ENCODE measurements around the gene FGL2. TPM values are rescaled to one million over a fixed set of nuclear protein-coding genes. Genes with fewer than 3 reads are reported as not detected.
A peak's percentile ranks its signal among the peaks of the same experiment; 100 is the strongest.
"Not testable (repeated sequence)": the region's sequence is repeated elsewhere in the genome, so short reads cannot be mapped to it uniquely, and the experiment has no call there.

Gene FGL2
- polyA plus RNA-seq, 2 donors = 3.4 to 4.5 TPM

DNA sequence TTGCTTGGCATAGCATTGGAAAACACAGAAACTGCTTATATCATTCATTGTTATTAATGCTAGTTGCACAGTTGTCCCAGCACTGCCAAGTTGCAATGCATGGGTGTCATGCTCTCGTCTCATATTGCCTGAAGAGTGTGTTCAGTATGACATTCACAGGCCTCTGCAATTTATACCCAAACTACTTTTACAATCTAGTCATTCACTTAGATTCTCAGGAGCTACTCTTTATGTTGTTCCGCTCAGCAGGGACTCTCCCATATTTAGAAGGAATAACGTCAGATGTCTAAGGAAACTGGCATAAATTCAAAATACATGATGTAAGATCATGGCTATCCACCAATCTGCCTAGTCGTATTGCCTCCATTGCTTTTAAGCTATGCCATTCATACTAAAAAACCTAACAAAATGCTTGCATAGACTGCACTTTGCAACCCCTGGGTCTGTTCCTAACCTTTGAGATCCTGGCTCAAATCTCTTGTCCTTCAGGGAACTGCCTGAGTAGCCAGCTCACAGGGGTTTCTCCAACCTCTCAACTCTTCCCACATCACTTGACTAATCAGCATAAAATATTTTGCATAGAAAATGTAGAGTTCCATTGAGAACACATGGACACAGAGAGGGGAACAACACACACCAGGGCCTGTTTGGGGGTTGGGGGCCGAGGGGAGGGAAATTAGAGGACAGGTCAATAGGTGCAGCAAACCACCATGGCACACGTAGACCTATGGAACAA, 27.0 kb downstream of the FGL2 start:
- not testable (repeated sequence) for H3K4me1 ChIP-seq (ENCODE audit: control insufficient read depth in 2 of 2, insufficient read depth in 2 of 2, low read length in 1 of 2); H3K27me3 ChIP-seq (ENCODE audit: control insufficient read depth in 1 of 2, insufficient read depth in 2 of 2, low read length in 2 of 2); H3K27ac ChIP-seq (ENCODE audit: low read depth in 2 of 2, low read length in 1 of 2); H3K4me3 ChIP-seq (ENCODE audit: low read depth in 1 of 2, low read length in 2 of 2); H3K9me3 ChIP-seq (ENCODE audit: control insufficient read depth in 2 of 2, insufficient read depth in 1 of 2, low read depth in 1 of 2, low read length in 1 of 2); H3K36me3 ChIP-seq (ENCODE audit: control insufficient read depth in 2 of 2, insufficient read depth in 2 of 2, low read length in 1 of 2)
- 78 to 81% methylated on average over 6 of the region's 6 CpGs for WGBS, 2 donors

DNA sequence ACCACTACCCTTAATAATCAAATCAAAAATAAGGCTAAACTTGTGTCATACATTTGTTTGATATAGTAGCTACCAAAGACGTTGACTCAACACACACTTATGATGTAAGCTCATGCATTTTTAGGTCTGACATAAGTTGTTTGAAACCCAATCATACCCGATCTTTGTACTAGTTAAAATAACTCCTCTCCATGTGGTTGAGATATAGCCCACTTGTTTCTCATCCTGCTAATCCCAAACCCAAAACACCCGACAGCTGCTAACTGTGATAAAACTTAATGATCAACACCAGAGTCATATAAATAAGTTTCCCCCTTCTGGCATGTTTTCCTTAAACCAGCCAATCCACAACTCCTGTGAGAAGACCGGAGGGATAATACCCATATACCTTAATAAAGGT, 28.5 kb downstream of the FGL2 start:
- H3K9me3 ChIP-seq (ENCODE audit: control insufficient read depth in 2 of 2, insufficient read depth in 1 of 2, low read depth in 1 of 2, low read length in 1 of 2) = not testable (repeated sequence)

DNA sequence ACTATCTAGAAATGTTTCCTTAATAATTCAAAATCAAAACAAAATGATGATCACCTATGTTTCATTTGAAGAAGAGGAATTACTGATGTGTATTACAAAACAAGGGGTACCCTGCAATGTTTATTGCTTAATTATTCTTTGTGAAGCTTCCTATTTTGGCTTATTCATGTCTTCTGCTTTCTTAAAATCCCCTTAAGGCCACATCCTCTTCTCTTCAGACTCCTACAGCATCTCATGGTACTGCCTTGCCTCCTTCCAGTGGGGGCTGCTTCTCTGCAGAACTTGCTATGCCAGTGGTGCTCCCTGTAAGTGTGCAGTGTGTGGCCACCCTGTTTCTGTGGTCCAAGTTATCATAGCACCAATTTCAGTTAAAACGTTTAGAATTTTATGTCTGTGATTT, 42.2 kb downstream of the FGL2 start:
- Histone ChIP-seq H3K27me3 (ENCODE audit: control insufficient read depth in 1 of 2, insufficient read depth in 2 of 2, low read length in 2 of 2) (no peaks in the 10 kb centered on the region), H3K27ac (ENCODE audit: low read depth in 2 of 2, low read length in 1 of 2) (peak overlapping the region in 1 of 2 donors; percentile 8), H3K9me3 (ENCODE audit: control insufficient read depth in 2 of 2, insufficient read depth in 1 of 2, low read depth in 1 of 2, low read length in 1 of 2) (no peaks in the 10 kb centered on the region), H3K36me3 (ENCODE audit: control insufficient read depth in 2 of 2, insufficient read depth in 2 of 2, low read length in 1 of 2) (no peaks in the 10 kb centered on the region), H3K4me1 (ENCODE audit: control insufficient read depth in 2 of 2, insufficient read depth in 2 of 2, low read length in 1 of 2) (no peaks in the 10 kb centered on the region), H3K4me3 (ENCODE audit: low read depth in 1 of 2, low read length in 2 of 2) (no peak overlapping the region)
- WGBS, 2 donors = 9 to 52% methylated on average over 1 of the region's 1 CpG

More for the DNA sequence above, 28.5 kb downstream of the FGL2 start:
- WGBS, 2 donors = 84 to 88% methylated on average over 4 of the region's 4 CpGs
- not testable (repeated sequence) for H3K4me3 ChIP-seq (ENCODE audit: low read depth in 1 of 2, low read length in 2 of 2); H3K36me3 ChIP-seq (ENCODE audit: control insufficient read depth in 2 of 2, insufficient read depth in 2 of 2, low read length in 1 of 2); H3K27me3 ChIP-seq (ENCODE audit: control insufficient read depth in 1 of 2, insufficient read depth in 2 of 2, low read length in 2 of 2); H3K27ac ChIP-seq (ENCODE audit: low read depth in 2 of 2, low read length in 1 of 2); H3K4me1 ChIP-seq (ENCODE audit: control insufficient read depth in 2 of 2, insufficient read depth in 2 of 2, low read length in 1 of 2)

DNA sequence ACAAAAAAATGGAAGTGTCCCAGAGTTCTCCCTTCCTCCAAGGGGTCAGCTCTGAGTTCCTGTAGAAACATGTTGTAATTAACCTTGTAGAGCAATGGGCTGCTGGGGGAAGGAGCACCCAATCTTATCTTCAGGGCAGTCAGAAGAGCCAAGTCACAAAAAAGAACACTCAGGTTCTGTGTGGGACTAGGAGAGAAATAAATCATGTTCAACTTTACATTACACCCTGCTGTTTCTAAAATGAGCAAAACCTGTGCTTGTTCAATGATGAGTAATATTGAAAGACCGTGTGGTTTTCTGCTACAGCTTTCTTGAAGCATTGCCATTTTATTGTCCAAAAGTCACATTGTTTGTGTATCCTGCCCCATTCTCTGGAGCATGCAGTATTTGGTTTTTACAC, 42.6 kb downstream of the FGL2 start:
- H3K4me1 ChIP-seq (ENCODE audit: control insufficient read depth in 2 of 2, insufficient read depth in 2 of 2, low read length in 1 of 2); H3K4me3 ChIP-seq (ENCODE audit: low read depth in 1 of 2, low read length in 2 of 2); H3K27ac ChIP-seq (ENCODE audit: low read depth in 2 of 2, low read length in 1 of 2); H3K36me3 ChIP-seq (ENCODE audit: control insufficient read depth in 2 of 2, insufficient read depth in 2 of 2, low read length in 1 of 2); H3K27me3 ChIP-seq (ENCODE audit: control insufficient read depth in 1 of 2, insufficient read depth in 2 of 2, low read length in 2 of 2); H3K9me3 ChIP-seq (ENCODE audit: control insufficient read depth in 2 of 2, insufficient read depth in 1 of 2, low read depth in 1 of 2, low read length in 1 of 2): not testable (repeated sequence)
- WGBS, 2 donors = no CpG with 5 or more reads among the region's 1 CpG

DNA sequence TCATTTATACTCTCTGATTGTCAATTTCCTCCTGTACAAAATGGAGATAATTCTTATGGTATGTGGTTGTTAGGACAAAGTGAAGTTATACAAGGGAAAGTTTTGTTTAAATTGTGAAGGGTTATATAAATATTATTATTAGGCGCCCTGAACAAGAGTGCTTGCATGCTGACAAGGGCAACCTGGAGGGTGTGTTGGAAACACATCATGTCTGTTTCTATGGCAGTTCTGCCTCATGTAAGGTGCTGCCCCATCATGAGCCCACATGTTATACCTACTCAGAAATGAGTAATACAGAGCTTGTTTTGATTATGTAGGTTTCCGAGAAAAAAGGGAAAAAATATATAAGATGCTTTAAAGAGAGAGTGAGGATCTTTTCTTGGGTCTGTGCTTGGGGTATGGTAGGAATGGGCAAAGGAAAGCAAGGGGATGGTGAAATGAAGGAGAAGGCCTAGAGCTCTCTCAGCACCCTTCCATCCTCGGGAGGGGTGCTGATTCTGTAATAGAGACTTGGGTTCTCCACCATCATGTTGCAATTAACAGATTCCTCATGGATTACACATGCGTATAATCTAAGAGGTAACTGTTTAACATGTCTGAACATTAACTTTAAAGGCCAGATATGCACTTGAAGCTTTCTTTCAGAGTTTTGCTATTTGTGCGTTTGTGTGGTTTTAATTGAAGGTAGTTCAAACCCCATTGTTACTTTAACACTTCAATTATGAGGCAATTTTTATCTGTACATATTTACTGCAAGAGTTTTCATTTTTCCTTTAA, 43.8 kb downstream of the FGL2 start:
- H3K4me3 ChIP-seq (ENCODE audit: low read depth in 1 of 2, low read length in 2 of 2); H3K27me3 ChIP-seq (ENCODE audit: control insufficient read depth in 1 of 2, insufficient read depth in 2 of 2, low read length in 2 of 2); H3K27ac ChIP-seq (ENCODE audit: low read depth in 2 of 2, low read length in 1 of 2); H3K36me3 ChIP-seq (ENCODE audit: control insufficient read depth in 2 of 2, insufficient read depth in 2 of 2, low read length in 1 of 2); H3K9me3 ChIP-seq (ENCODE audit: control insufficient read depth in 2 of 2, insufficient read depth in 1 of 2, low read depth in 1 of 2, low read length in 1 of 2); H3K4me1 ChIP-seq (ENCODE audit: control insufficient read depth in 2 of 2, insufficient read depth in 2 of 2, low read length in 1 of 2): not testable (repeated sequence)
- 45 to 55% methylated on average over 4 of the region's 5 CpGs for WGBS, 2 donors

DNA sequence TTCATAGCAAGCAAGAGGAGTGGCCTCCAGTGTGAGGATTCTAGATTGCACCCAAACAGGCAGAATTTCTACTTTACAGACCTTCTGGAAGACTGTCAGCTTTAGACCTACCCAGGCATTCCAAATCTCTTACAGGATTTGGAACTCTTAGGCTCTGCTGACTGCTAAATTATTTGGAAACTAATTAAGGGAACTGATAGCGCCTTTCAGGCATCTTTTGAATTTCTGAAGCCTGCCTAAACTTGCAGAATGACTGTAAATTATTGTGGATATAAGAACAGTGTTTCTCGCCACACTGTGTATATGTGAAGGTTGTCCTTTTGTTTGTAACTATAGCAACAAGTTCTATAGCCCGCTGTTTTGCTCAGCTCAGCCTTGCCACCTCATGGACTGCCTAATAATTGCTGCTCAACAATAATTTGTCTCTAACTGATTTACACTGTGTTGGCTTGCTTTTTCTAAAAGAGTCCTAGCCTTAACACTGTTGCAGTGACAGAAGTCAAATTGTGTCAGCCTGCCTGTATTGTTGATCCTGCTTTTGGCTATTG, 44.6 kb downstream of the FGL2 start:
- WGBS, 2 donors = 21 to 44% methylated on average over 2 to 3 of the region's 3 CpGs
- not testable (repeated sequence) for H3K27ac ChIP-seq (ENCODE audit: low read depth in 2 of 2, low read length in 1 of 2)

DNA sequence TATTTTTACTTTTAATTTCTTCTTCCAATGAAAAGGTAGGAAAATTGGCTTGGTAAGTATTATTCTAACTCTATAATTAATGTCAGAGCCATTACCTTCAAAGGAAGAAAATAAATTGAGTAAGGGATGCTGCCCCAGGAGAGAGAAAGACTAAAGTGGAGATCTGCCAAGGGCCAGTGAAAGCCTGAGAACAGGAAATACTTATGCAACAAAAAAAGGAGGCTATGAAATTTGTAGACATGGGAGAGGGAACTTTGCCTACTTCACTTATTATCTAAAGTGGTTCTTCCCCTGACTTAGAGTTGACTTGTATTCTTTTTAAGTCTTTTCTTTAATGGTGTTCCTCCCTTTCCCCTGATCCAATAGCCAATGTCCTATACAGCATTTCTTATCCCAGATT, 47.4 kb downstream of the FGL2 start:
- H3K4me3 ChIP-seq (ENCODE audit: low read depth in 1 of 2, low read length in 2 of 2); H3K9me3 ChIP-seq (ENCODE audit: control insufficient read depth in 2 of 2, insufficient read depth in 1 of 2, low read depth in 1 of 2, low read length in 1 of 2); H3K36me3 ChIP-seq (ENCODE audit: control insufficient read depth in 2 of 2, insufficient read depth in 2 of 2, low read length in 1 of 2); H3K27ac ChIP-seq (ENCODE audit: low read depth in 2 of 2, low read length in 1 of 2); H3K4me1 ChIP-seq (ENCODE audit: control insufficient read depth in 2 of 2, insufficient read depth in 2 of 2, low read length in 1 of 2); H3K27me3 ChIP-seq (ENCODE audit: control insufficient read depth in 1 of 2, insufficient read depth in 2 of 2, low read length in 2 of 2): not testable (repeated sequence)

More for the DNA sequence above, 44.6 kb downstream of the FGL2 start:
- H3K4me3 ChIP-seq (ENCODE audit: low read depth in 1 of 2, low read length in 2 of 2); H3K27me3 ChIP-seq (ENCODE audit: control insufficient read depth in 1 of 2, insufficient read depth in 2 of 2, low read length in 2 of 2); H3K9me3 ChIP-seq (ENCODE audit: control insufficient read depth in 2 of 2, insufficient read depth in 1 of 2, low read depth in 1 of 2, low read length in 1 of 2); H3K36me3 ChIP-seq (ENCODE audit: control insufficient read depth in 2 of 2, insufficient read depth in 2 of 2, low read length in 1 of 2); H3K4me1 ChIP-seq (ENCODE audit: control insufficient read depth in 2 of 2, insufficient read depth in 2 of 2, low read length in 1 of 2): not testable (repeated sequence)

Other genes starting within 250 kb of the FGL2 start
- gene SPDYE17, start 167.5 kb downstream of the FGL2 start, polyA plus RNA-seq = not detected
- under 1 TPM; 0.20 to 0.31 TPM for gene SPDYE18, start 137.3 kb downstream of the FGL2 start, polyA plus RNA-seq
- gene CCDC146, start 77.2 kb downstream of the FGL2 start, polyA plus RNA-seq = 10 to 100 TPM in 1 of 2 donors, 1 to 10 TPM in 1; 4.5 to 11.9 TPM
- gene GSAP, start 216.5 kb upstream of the FGL2 start, polyA plus RNA-seq = 10 to 100 TPM in 1 of 2 donors, 1 to 10 TPM in 1; 4.4 to 13.8 TPM

All from esophagus (tissue), 2 donors.